ENCODE results near the gene DGAT2L6. TPM values are rescaled to one million over a fixed set of nuclear protein-coding genes. Genes with fewer than 3 reads are reported as not detected.

Gene DGAT2L6, protein sequence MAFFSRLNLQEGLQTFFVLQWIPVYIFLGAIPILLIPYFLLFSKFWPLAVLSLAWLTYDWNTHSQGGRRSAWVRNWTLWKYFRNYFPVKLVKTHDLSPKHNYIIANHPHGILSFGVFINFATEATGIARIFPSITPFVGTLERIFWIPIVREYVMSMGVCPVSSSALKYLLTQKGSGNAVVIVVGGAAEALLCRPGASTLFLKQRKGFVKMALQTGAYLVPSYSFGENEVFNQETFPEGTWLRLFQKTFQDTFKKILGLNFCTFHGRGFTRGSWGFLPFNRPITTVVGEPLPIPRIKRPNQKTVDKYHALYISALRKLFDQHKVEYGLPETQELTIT
- not detected for polyA plus RNA-seq

GRCh38 chrX:70176938-70177533 is at the start of gene DGAT2L6:
Gene DGAT2L6 (plus strand): TSS chrX:70177483. CDS start chrX:70177583, 100 bp downstream.
- Histone ChIP-seq H3K27me3 (ENCODE audit: control insufficient read depth in 1 of 2, insufficient read depth in 2 of 2, low read length in 2 of 2) (peaks cover 0 to 3% of the 10 kb centered on the region in 2 donors), H3K9me3 (ENCODE audit: control insufficient read depth in 2 of 2, insufficient read depth in 1 of 2, low read depth in 1 of 2, low read length in 1 of 2) (peaks cover 0 to 2% of the 10 kb centered on the region in 2 donors), H3K36me3 (ENCODE audit: control insufficient read depth in 2 of 2, insufficient read depth in 2 of 2, low read length in 1 of 2) (no peaks in the 10 kb centered on the region), H3K4me3 (ENCODE audit: low read depth in 1 of 2, low read length in 2 of 2) (no peak within 1 kb of the TSS), H3K4me1 (ENCODE audit: control insufficient read depth in 2 of 2, insufficient read depth in 2 of 2, low read length in 1 of 2) (no peaks in the 10 kb centered on the region), H3K27ac (ENCODE audit: low read depth in 2 of 2, low read length in 1 of 2) (no peak within 1 kb of the TSS)
- WGBS, 2 donors = 64 to 69% methylated on average over 7 of the region's 7 CpGs

DNA sequence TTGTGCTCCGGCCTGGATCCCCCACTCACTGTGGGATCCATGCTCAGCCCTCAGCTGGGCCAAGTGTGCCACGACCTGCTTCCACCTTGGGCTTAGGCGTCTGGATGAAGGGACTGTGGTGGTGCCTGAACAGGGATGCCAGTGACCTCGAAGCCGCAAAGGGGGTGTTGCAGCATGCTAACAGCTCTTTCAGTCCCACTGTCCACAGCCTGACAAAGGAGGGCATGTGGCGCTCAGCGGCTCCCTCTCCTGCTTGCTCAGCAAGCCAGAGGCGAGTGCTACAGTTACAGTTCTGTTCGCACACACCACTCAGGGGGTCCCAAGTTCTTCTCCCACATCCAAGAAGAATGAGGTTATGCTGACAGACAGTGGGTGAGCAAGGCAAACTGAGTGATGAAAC is 49.2 kb upstream of the DGAT2L6 start:
- WGBS, 2 donors = 73 to 80% methylated on average over 9 of the region's 9 CpGs
- Histone ChIP-seq H3K9me3 (ENCODE audit: control insufficient read depth in 2 of 2, insufficient read depth in 1 of 2, low read depth in 1 of 2, low read length in 1 of 2) (no peaks in the 10 kb centered on the region), H3K36me3 (ENCODE audit: control insufficient read depth in 2 of 2, insufficient read depth in 2 of 2, low read length in 1 of 2) (no peaks in the 10 kb centered on the region), H3K27me3 (ENCODE audit: control insufficient read depth in 1 of 2, insufficient read depth in 2 of 2, low read length in 2 of 2) (no peaks in the 10 kb centered on the region), H3K4me3 (ENCODE audit: low read depth in 1 of 2, low read length in 2 of 2) (no peak overlapping the region), H3K27ac (ENCODE audit: low read depth in 2 of 2, low read length in 1 of 2) (no peak overlapping the region), H3K4me1 (ENCODE audit: control insufficient read depth in 2 of 2, insufficient read depth in 2 of 2, low read length in 1 of 2) (no peaks in the 10 kb centered on the region)

DNA sequence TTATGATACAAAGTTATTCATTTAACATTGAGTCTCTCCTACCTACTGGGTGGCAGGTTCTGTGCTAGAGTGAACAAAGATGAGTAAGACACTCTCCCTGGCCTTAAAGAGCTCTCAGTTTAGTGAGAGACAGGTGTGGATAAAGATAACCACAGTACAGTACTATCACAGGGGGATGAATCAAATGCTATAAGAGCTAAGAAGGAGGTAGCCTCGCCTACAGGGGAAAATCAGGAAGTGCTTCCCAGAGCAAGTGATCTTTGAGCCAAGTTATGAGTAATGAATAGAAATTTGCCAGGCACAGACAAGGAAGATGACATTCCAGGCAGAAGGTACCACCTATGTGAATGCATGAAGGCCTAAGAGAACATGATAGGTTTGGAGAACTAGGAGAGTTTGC is 47.5 kb upstream of the DGAT2L6 start:
- H3K27me3 ChIP-seq (ENCODE audit: control insufficient read depth in 1 of 2, insufficient read depth in 2 of 2, low read length in 2 of 2) = no peaks in the 10 kb centered on the region
- 23 to 24% methylated on average over 1 of the region's 1 CpG for WGBS, 2 donors
- peaks cover 0 to 3% of the 10 kb centered on the region in 2 donors for H3K9me3 ChIP-seq (ENCODE audit: control insufficient read depth in 2 of 2, insufficient read depth in 1 of 2, low read depth in 1 of 2, low read length in 1 of 2)
- no peaks in the 10 kb centered on the region for H3K36me3 ChIP-seq (ENCODE audit: control insufficient read depth in 2 of 2, insufficient read depth in 2 of 2, low read length in 1 of 2)
- H3K4me3 ChIP-seq (ENCODE audit: low read depth in 1 of 2, low read length in 2 of 2) = no peak overlapping the region
- H3K27ac ChIP-seq (ENCODE audit: low read depth in 2 of 2, low read length in 1 of 2) = no peak overlapping the region
- H3K4me1 ChIP-seq (ENCODE audit: control insufficient read depth in 2 of 2, insufficient read depth in 2 of 2, low read length in 1 of 2) = no peaks in the 10 kb centered on the region

DNA sequence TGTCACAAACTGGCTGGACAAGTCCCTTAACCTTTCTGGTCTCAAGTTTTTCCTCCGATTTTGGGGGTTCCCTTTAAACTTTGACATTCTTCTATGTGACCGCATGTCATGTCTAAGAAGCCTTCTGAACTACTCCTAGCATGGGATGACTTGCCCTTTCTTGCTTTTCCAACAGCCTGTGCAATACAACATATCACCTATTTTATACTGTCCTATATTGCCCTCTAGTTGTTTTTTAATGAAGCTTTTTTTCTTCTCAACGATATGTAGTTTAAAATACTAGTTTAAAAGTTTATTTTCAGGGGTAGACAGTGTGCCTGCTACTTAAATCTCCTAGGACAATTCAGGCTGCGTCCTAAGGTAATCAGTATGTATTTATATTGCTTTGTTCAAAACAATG is 45.1 kb upstream of the DGAT2L6 start:
- no peaks in the 10 kb centered on the region for H3K4me1 ChIP-seq (ENCODE audit: control insufficient read depth in 2 of 2, insufficient read depth in 2 of 2, low read length in 1 of 2)
- H3K9me3 ChIP-seq (ENCODE audit: control insufficient read depth in 2 of 2, insufficient read depth in 1 of 2, low read depth in 1 of 2, low read length in 1 of 2) = peaks cover 0 to 3% of the 10 kb centered on the region in 2 donors
- H3K36me3 ChIP-seq (ENCODE audit: control insufficient read depth in 2 of 2, insufficient read depth in 2 of 2, low read length in 1 of 2) = no peaks in the 10 kb centered on the region
- no peak overlapping the region for H3K27ac ChIP-seq (ENCODE audit: low read depth in 2 of 2, low read length in 1 of 2)
- H3K27me3 ChIP-seq (ENCODE audit: control insufficient read depth in 1 of 2, insufficient read depth in 2 of 2, low read length in 2 of 2) = no peaks in the 10 kb centered on the region
- no peak overlapping the region for H3K4me3 ChIP-seq (ENCODE audit: low read depth in 1 of 2, low read length in 2 of 2)
- 28 to 46% methylated on average over 4 of the region's 4 CpGs for WGBS, 2 donors

DNA sequence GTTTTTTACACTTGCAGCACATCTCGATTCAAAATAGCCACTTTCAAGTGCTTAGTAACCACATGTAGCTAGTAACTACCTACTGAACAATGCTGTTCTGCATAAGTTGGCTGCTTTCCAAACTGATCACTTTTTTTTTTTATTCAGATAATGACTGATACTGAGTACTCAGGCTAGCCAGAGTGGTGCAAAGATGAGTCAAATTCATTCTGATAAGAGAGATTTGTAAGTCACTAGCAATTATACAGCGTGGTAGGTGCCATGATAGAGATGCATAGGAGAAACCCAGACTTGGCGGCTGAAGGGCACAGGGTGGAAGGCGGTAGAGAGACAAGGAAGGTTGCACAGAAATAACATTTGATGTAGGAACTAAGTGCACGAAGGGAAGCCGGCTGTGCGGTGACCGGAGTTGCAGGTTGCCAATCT is 44.4 kb upstream of the DGAT2L6 start:
- H3K9me3 ChIP-seq (ENCODE audit: control insufficient read depth in 2 of 2, insufficient read depth in 1 of 2, low read depth in 1 of 2, low read length in 1 of 2) = peaks cover 0 to 3% of the 10 kb centered on the region in 2 donors
- no peaks in the 10 kb centered on the region for H3K36me3 ChIP-seq (ENCODE audit: control insufficient read depth in 2 of 2, insufficient read depth in 2 of 2, low read length in 1 of 2)
- no peaks in the 10 kb centered on the region for H3K27me3 ChIP-seq (ENCODE audit: control insufficient read depth in 1 of 2, insufficient read depth in 2 of 2, low read length in 2 of 2)
- H3K27ac ChIP-seq (ENCODE audit: low read depth in 2 of 2, low read length in 1 of 2) = peak overlapping the region; percentile 67 to 83
- H3K4me1 ChIP-seq (ENCODE audit: control insufficient read depth in 2 of 2, insufficient read depth in 2 of 2, low read length in 1 of 2) = no peaks in the 10 kb centered on the region
- WGBS, 2 donors = 0 to 23% methylated on average over 8 of the region's 8 CpGs
- H3K4me3 ChIP-seq (ENCODE audit: low read depth in 1 of 2, low read length in 2 of 2) = peak overlapping the region; percentile 51 to 59

- 0 to 25% methylated on average over 59 of the region's 59 CpGs for WGBS, 2 donors
- Histone ChIP-seq H3K36me3 (ENCODE audit: control insufficient read depth in 2 of 2, insufficient read depth in 2 of 2, low read length in 1 of 2) (no peaks in the 10 kb centered on the region), H3K9me3 (ENCODE audit: control insufficient read depth in 2 of 2, insufficient read depth in 1 of 2, low read depth in 1 of 2, low read length in 1 of 2) (peaks cover 0 to 3% of the 10 kb centered on the region in 2 donors), H3K27me3 (ENCODE audit: control insufficient read depth in 1 of 2, insufficient read depth in 2 of 2, low read length in 2 of 2) (no peaks in the 10 kb centered on the region), H3K27ac (ENCODE audit: low read depth in 2 of 2, low read length in 1 of 2) (peak within 1 kb of the TSS; percentile 67 to 83), H3K4me1 (ENCODE audit: control insufficient read depth in 2 of 2, insufficient read depth in 2 of 2, low read length in 1 of 2) (no peaks in the 10 kb centered on the region), H3K4me3 (ENCODE audit: low read depth in 1 of 2, low read length in 2 of 2) (peak within 1 kb of the TSS; percentile 51 to 59)
Measured at GRCh38 chrX:70133303-70134115, 43.8 kb upstream of the DGAT2L6 start, which contains the start of gene IGBP1. Gene IGBP1 (plus strand): TSS chrX:70133447. CDS start chrX:70133948, 501 bp downstream.

DNA sequence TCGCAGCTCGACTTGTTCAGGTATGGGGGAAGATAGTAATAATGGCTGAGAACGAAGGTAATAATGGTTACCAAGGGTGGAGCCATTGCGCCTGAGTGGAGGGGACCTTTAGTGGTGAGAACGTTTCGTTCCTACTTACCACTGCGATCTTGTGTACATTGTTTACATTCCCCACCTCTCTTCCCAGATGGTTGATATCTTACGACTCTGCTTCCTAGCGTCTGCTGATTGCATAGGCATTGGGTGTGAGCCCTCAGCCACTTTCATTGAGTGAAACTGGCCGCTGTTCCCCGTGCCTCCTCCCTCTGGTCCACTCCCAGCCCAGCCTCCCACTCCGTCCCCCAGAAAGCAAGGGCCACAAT is 43.2 kb upstream of the DGAT2L6 start:
- Histone ChIP-seq H3K4me3 (ENCODE audit: low read depth in 1 of 2, low read length in 2 of 2) (peak overlapping the region; percentile 51 to 59), H3K36me3 (ENCODE audit: control insufficient read depth in 2 of 2, insufficient read depth in 2 of 2, low read length in 1 of 2) (no peaks in the 10 kb centered on the region), H3K27me3 (ENCODE audit: control insufficient read depth in 1 of 2, insufficient read depth in 2 of 2, low read length in 2 of 2) (no peaks in the 10 kb centered on the region), H3K27ac (ENCODE audit: low read depth in 2 of 2, low read length in 1 of 2) (peak overlapping the region; percentile 40 to 56), H3K4me1 (ENCODE audit: control insufficient read depth in 2 of 2, insufficient read depth in 2 of 2, low read length in 1 of 2) (no peaks in the 10 kb centered on the region), H3K9me3 (ENCODE audit: control insufficient read depth in 2 of 2, insufficient read depth in 1 of 2, low read depth in 1 of 2, low read length in 1 of 2) (peaks cover 0 to 3% of the 10 kb centered on the region in 2 donors)
- 3 to 26% methylated on average over 11 to 12 of the region's 12 CpGs for WGBS, 2 donors

DNA sequence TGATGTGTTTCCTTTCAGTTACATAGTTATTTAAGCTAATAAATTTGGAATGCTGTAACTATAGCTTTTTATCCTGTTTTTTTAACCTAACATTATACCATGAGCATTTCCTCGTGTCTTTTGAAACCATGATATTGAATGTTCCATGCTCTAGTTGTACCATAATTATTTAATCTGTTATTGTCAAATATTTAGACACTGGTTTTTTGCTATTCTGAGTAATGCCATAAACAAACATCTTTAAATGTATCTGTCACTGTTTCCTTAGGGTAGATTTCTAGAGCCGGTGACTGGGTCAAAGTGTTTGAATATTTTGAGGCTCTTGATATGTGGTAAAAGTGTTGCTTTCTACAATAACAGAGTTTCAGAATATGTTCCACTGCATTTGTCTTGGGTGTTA is 38.7 kb upstream of the DGAT2L6 start:
- Histone ChIP-seq H3K4me1 (ENCODE audit: control insufficient read depth in 2 of 2, insufficient read depth in 2 of 2, low read length in 1 of 2) (no peaks in the 10 kb centered on the region), H3K4me3 (ENCODE audit: low read depth in 1 of 2, low read length in 2 of 2) (no peak overlapping the region), H3K36me3 (ENCODE audit: control insufficient read depth in 2 of 2, insufficient read depth in 2 of 2, low read length in 1 of 2) (no peaks in the 10 kb centered on the region), H3K9me3 (ENCODE audit: control insufficient read depth in 2 of 2, insufficient read depth in 1 of 2, low read depth in 1 of 2, low read length in 1 of 2) (no peaks in the 10 kb centered on the region), H3K27ac (ENCODE audit: low read depth in 2 of 2, low read length in 1 of 2) (no peak overlapping the region), H3K27me3 (ENCODE audit: control insufficient read depth in 1 of 2, insufficient read depth in 2 of 2, low read length in 2 of 2) (no peaks in the 10 kb centered on the region)
- WGBS, 2 donors = 79 to 95% methylated on average over 2 of the region's 2 CpGs

GRCh38 chrX:70139736-70140135 is 37.5 kb upstream of the DGAT2L6 start:
- Histone ChIP-seq H3K9me3 (ENCODE audit: control insufficient read depth in 2 of 2, insufficient read depth in 1 of 2, low read depth in 1 of 2, low read length in 1 of 2) (no peaks in the 10 kb centered on the region), H3K36me3 (ENCODE audit: control insufficient read depth in 2 of 2, insufficient read depth in 2 of 2, low read length in 1 of 2) (no peaks in the 10 kb centered on the region), H3K27ac (ENCODE audit: low read depth in 2 of 2, low read length in 1 of 2) (no peak overlapping the region), H3K4me1 (ENCODE audit: control insufficient read depth in 2 of 2, insufficient read depth in 2 of 2, low read length in 1 of 2) (no peaks in the 10 kb centered on the region), H3K4me3 (ENCODE audit: low read depth in 1 of 2, low read length in 2 of 2) (no peak overlapping the region), H3K27me3 (ENCODE audit: control insufficient read depth in 1 of 2, insufficient read depth in 2 of 2, low read length in 2 of 2) (no peaks in the 10 kb centered on the region)
- whole genome bisulfite sequencing, 2 donors = 72 to 95% methylated on average over 3 of the region's 3 CpGs
